Measurements from ENCODE around the gene TEKTIP1.

The TEKTIP1 gene

DNA sequence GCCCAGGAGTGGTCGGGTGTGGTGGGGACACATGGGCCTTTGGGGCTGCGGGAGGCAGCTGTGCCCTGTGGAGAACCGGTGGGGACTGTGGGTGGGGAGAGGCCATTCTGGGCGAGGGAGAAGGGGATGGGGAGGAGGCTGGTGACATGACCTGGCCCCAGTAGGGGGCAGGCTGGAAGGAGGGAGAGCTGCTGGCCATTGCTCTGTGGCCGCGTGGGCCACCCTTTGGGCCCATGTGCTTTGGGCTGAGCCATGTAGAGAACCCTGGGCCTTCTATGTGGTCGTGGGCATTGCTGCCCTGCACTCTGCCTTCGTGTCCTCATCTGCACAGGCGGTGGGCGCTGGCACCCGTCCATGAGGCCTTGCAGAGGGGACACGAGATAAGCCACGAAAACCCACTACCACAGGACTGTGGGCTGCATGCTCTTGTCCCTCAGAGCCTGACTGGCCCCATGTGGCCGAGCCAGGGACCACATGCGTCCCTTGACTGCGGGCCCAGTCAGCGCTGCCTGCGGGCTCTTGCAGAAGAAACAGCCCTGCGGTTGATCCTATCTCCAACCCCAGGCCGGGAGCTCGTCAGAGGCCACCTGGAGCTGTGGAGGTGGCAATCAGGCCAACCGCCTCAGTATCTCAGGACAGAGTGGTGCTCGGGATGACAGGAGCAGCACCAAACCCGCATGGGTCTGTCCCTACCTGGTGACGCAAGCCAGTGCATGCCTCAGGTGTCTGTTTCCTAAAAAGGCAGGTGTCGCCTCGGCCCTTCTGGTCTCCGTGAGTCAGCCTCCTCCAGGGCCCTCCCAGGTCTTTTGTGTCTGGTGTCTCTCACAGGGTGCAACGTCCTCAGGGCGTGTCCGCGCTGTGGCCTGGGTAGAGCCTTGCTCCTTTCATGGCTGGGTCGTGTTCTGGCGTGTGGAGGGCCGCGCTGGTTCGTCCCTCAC is 18.5 kb upstream of the TEKTIP1 start:
- TF ChIP-seq, protein P1, sequence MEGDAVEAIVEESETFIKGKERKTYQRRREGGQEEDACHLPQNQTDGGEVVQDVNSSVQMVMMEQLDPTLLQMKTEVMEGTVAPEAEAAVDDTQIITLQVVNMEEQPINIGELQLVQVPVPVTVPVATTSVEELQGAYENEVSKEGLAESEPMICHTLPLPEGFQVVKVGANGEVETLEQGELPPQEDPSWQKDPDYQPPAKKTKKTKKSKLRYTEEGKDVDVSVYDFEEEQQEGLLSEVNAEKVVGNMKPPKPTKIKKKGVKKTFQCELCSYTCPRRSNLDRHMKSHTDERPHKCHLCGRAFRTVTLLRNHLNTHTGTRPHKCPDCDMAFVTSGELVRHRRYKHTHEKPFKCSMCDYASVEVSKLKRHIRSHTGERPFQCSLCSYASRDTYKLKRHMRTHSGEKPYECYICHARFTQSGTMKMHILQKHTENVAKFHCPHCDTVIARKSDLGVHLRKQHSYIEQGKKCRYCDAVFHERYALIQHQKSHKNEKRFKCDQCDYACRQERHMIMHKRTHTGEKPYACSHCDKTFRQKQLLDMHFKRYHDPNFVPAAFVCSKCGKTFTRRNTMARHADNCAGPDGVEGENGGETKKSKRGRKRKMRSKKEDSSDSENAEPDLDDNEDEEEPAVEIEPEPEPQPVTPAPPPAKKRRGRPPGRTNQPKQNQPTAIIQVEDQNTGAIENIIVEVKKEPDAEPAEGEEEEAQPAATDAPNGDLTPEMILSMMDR (IDR thresholded peaks at IDR 0.05; ENCODE audit: low read depth, low read length, missing control alignments), result no peak
- no peak overlapping the region for H3K4me3 ChIP-seq (ENCODE audit: low read depth, low read length)
- no peak for DNase-seq (ENCODE audit: low read depth)

DNA sequence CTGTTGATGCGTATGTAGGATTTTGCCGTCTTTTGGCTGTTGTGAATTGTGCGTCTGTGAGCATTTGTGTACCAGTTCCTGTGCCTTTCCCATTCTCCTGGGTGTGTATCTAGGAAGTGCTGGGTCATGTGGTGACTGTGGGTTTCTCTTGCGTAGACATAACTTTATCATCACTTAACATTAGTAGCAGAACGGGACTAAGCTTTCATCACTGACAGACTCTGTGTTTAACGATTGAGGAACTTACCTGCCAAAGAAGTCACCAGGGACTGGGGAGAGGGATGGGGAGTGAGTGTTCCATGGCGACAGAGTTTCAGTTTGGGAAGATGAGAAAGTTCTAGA is 17.9 kb upstream of the TEKTIP1 start:
- no peak for DNase-seq (ENCODE audit: low read depth)

DNA sequence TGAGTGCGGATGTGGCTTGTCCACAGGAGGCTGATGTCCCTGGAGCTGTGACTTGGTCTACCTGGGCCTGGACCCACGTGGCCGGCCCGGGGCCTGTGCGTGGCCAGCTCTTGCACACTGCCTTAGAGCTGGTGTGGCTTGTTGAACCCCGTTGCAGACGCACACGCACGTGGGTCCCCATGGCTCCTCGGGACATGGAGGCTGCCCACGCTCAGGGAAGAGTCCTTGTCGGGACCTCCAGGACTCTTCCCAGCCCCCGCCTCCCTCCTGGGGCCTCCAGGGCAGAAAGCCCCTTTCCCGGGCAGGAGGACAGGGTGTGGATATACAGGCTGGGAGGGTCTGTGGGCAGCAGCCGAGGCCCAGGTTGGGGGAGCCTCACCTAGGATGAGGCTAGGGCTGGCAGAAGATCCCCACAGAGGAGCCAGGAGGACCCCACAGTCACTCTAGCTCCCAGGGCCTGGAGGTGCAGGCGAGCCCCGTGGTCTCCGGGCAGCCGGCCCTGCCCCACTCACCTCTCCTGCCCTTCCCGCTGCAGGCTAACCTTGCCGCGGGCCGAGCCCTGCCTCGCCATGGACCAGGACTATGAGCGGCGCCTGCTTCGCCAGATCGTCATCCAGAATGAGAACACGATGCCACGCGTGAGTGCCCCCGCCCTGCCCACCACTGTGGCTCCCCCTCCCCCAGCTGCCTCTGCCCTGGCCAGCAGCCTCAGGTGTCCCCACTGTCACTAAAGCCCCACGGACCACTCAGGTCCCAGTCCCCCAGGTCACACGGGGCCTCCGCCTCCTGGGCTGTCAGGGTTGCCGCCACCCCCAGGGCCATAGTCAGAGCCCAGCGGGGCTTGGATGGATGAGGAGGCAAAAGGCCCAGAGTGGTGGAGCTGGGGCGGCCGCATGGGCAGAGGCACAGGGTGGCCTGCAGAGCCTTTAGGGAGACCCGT is 16.3 kb upstream of the TEKTIP1 start:
- no peak for DNase-seq (ENCODE audit: low read depth)
- H3K4me3 ChIP-seq (ENCODE audit: low read depth, low read length), result no peak overlapping the region
- TF ChIP-seq, protein P1 (IDR thresholded peaks at IDR 0.05; ENCODE audit: low read depth, low read length, missing control alignments), result no peak

More for the DNA sequence above, 17.9 kb upstream of the TEKTIP1 start:
- H3K4me3 ChIP-seq (ENCODE audit: low read depth, low read length), result no peak overlapping the region
- TF ChIP-seq, protein P1 (IDR thresholded peaks at IDR 0.05; ENCODE audit: low read depth, low read length, missing control alignments), result no peak

DNA sequence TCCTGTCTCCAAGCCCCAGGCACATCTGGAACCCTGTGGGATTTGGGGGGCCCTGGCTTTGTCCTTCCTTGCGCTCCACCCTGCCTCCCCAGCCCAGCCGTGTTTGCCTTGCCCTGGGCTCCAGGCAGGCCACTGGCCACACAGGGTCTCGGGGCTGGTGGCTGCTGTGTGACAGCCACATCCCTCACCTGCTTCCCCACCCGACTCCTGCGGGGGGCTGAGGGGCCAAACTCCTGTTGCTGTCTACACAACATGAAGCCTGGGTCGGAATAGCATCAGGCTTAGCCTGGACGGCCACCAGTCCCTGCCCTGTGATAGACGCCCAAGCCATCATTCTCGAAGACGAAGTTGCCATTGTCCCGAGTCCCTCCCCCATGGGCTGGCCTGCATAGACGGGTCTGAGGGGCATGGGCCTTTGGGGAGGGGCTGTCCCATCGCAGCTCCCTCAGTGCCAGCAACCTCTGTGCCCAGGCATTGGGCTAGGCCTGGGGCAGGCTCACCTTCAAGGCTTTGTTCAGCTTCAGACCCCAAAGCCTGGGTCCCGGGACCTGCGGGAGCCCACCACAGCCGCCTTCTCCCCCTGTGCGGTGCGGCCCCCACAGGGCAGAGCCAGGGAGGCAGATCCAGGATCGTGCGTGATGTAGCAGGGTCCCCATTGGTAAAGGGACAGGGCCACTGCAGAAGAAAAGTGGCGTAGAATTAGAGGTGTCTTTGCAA is 15.5 kb upstream of the TEKTIP1 start:
- TF ChIP-seq, protein P1 (IDR thresholded peaks at IDR 0.05; ENCODE audit: low read depth, low read length, missing control alignments), result no peak

DNA sequence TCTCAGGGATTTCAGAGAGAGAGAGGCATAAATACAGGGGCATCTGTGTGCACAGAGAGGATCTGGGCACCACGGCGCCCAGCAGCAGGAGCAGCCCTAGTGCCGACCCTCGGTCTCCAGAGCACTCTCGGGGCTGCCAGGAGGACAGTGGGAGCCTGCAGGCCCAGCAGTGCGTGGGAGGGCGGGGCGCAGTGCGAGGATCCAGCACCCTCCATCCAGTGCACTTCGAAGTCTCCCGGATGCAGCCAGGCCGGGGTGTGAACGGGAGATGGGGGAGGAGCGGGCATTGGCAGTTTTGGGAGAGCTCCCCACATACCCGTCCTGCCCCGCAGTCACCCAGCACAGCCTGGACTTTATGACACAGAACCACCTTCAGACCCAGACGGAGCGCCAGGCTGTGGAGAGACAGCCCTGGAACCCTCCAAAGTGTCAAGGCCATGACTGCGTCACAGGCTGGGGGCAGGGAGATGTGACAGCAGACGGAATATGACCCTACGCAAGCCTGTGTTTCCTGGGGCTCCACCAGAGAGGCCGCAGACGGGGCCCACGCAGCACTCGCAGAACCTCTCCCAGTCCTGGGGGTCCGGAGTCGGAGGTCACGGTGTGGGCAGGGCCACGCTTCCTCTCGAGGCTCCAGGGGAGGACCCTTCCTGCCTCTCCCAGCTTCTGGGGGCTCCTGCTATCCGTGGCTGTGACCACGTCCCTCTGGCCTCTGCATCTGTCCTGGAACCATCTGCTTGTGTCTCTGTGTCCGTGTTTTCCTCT is 14.7 kb upstream of the TEKTIP1 start:
- no peak for DNase-seq (ENCODE audit: low read depth)
- TF ChIP-seq, protein P1 (IDR thresholded peaks at IDR 0.05; ENCODE audit: low read depth, low read length, missing control alignments), result no peak

More for the DNA sequence above, 15.5 kb upstream of the TEKTIP1 start:
- no peak overlapping the region for H3K4me3 ChIP-seq (ENCODE audit: low read depth, low read length)
- no peak for DNase-seq (ENCODE audit: low read depth)

More for the DNA sequence above, 14.7 kb upstream of the TEKTIP1 start:
- no peak overlapping the region for H3K4me3 ChIP-seq (ENCODE audit: low read depth, low read length)

Measured in GM12864 (cell line).